GM12864 (cell line): ENCODE measurements around the gene PAQR8.
"Not testable (repeated sequence)": the region's sequence is repeated elsewhere in the genome, so short reads cannot be mapped to it uniquely, and the experiment has no call there.

Experiments
- DNase-seq: peaks from one replicate; pipeline ENCODE4 v3.0.0-alpha.2; 2011; ENCODE audit warnings: low read depth
- H3K4me3 ChIP-seq: 2 replicates; pipeline ENCODE4 v1.5.1; 2011; ENCODE audit warnings: mild to moderate bottlenecking, low read depth, low read length, control low read depth
- TF ChIP-seq, protein P1 (sequence below): IDR thresholded peaks from 2 replicates; pipeline ENCODE4 v1.5.1; 2011; ENCODE audit warnings: low read depth, mild to moderate bottlenecking, moderate library complexity, low read length, control low read depth, inconsistent platforms; ENCODE audit errors: missing control alignments

Gene PAQR8

DNA sequence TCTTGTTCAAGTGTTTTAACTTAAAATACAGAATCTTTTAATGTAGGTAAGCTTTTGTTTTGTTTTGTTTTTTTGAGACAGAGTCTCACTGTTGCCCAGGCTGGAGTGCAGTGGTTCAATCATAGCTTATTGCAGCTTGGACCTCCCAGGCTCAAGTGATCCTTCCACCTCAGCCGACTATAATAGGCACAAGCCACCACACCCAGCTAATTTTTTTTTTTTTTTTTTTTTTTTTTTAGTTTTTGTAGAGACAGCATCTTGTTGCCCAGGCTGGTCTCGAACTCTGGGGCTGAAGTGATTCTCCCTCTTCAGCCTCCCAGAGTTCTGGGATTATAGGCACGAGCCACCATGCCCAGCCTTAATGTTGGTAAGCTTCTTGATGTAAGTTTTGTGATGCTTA, 61.5 kb downstream of the PAQR8 start:
- H3K4me3 ChIP-seq: no peak overlapping the region
- TF ChIP-seq, protein P1, sequence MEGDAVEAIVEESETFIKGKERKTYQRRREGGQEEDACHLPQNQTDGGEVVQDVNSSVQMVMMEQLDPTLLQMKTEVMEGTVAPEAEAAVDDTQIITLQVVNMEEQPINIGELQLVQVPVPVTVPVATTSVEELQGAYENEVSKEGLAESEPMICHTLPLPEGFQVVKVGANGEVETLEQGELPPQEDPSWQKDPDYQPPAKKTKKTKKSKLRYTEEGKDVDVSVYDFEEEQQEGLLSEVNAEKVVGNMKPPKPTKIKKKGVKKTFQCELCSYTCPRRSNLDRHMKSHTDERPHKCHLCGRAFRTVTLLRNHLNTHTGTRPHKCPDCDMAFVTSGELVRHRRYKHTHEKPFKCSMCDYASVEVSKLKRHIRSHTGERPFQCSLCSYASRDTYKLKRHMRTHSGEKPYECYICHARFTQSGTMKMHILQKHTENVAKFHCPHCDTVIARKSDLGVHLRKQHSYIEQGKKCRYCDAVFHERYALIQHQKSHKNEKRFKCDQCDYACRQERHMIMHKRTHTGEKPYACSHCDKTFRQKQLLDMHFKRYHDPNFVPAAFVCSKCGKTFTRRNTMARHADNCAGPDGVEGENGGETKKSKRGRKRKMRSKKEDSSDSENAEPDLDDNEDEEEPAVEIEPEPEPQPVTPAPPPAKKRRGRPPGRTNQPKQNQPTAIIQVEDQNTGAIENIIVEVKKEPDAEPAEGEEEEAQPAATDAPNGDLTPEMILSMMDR: no peak
- DNase-seq: no peak

DNA sequence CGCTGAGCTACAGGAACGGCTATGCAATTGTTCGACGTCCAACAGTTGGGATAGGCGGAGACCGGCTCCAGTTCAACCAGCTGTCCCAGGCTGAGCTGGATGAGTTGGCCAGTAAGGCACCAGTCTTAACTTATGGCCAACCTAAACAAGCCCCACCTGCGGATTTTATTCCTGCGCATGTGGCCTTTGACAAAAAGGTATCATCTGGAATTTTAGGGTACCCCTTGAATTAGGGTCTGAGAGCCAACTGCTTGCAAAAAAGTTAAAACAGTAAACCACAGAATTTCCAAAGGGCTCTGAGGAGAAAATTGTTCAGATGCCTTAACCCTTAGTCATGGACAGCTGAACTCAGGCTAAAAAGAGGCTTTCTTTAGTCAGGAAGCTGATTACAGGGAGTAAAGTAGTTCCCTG, 62.0 kb downstream of the PAQR8 start:
- no peak overlapping the region for H3K4me3 ChIP-seq
- DNase-seq: no peak
- TF ChIP-seq, protein P1: no peak

DNA sequence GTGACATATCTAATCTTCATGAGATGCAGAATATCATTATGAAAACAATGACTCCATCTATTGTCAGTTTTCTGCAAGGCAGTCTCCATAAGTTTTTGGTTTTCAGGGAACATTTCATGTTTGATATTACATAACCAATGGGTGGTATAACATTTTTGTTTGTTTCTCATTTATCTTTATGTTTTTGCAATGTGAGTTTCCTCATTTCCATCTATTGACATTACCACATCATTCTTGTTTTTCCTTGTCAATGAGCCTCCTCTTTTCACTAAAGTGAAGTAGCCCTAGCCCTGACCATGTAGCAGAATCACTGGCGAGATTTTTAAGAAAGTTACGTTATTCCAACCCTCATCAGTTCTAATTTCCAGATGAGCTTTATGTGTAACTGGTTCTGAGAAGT, 62.6 kb downstream of the PAQR8 start:
- TF ChIP-seq, protein P1: no peak
- H3K4me3 ChIP-seq: no peak overlapping the region
- DNase-seq: no peak

DNA sequence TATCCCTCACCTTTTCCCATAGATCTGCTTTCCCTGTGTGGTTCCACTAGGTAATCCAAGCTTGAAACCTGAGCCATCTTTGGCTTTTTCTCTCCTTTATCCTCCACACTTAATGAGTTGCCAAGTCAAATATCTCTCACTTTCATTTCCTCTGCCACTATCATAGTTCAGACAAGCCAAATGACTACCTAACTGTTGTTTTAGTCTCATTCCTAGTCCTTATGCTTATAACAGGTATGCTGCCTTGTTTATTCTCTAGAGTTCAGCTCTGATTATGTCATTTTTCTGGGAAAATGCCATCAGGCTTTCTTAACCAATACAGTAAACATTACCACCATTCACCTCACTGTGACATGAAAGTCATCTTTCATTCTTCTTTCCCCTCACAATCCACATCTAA, 64.7 kb downstream of the PAQR8 start:
- DNase-seq: no peak
- TF ChIP-seq, protein P1: no peak
- no peak overlapping the region for H3K4me3 ChIP-seq

DNA sequence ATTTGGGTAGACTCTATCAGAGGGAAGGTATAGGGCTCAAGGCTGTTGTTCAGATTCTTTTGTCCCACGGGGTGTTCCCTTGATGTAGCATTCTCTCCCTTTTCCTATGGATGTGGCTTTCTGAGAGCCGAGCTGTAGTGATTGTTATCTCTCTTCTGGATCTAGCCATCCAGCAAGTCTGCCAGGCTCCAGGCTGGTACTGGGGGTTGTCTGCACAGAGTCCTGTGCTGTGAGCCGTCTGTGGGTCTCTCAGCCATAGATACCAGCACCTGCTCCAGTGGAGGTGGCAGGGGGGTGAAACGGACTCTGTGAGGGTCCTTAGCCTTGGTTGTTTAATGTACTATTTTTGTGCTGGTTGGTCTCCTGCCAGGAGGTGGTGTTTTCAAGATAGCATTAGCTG, 71.3 kb downstream of the PAQR8 start:
- not testable (repeated sequence) for DNase-seq, H3K4me3 ChIP-seq

DNA sequence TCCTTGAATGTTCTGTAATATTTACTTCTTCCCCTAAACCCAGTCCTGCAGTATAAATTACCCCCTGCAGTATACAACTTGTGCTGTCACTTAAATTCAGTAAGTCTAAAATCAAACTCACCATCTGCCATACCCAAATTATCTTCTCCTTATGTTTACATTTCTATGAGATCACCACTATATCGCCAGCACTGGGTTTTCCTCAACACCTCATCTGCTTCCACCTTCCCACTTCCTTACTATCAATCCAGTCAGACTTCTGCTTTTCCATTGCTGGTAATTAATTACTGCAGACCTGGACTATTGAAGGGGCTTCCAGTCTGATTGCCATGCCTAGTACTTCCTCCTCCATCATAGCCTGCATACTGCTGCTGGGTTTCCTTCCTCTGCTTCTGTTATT, 73.4 kb downstream of the PAQR8 start:
- no peak for DNase-seq
- H3K4me3 ChIP-seq: no peak overlapping the region
- TF ChIP-seq, protein P1: no peak

DNA sequence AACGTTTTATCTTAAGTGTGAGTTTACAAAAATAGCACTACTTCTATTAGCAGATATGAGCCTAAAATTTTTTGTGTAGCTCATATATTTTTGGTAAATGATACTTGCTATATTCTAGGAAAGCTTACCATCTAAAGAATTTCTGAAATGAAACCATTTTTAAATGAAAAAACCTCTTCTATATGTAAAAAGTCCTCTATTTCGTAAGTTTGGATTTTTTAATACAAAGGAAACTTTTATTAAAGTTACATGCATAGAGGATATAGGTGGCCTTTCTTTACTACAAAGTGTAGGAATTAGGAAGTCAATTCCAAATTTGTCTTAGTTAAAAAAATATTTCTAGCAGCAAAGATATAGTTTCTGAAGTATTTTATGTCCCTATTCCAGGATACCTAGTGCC, 77.0 kb downstream of the PAQR8 start:
- TF ChIP-seq, protein P1: no peak
- DNase-seq: no peak

DNA sequence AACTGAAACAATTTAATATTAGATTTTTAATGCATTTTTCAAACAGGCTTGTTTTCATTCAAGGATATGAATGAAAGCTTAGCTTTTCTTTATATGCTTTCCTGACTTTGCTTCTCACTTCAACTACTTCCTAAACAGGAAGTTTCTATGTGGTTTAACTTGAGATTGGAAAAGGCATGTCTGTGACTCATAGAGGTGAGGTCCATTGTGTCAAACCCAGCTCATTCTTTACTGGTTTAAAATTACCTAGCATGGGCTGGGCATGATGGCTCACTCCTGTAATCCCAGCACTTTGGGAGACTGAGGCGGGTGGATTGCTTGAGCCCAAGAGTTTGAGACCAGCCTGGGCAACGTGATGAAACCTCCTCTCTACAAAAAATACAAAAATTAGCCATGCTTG, 92.6 kb downstream of the PAQR8 start:
- TF ChIP-seq, protein P1: no peak
- H3K4me3 ChIP-seq: no peak overlapping the region
- no peak for DNase-seq

More for the DNA sequence above, 77.0 kb downstream of the PAQR8 start:
- no peak overlapping the region for H3K4me3 ChIP-seq
